HUES6 (cell line): ENCODE data around the gene LRRC51.

ENCODE experiments used
- H3K27ac ChIP-seq: 2 replicates; pipeline ENCODE4 v1.7.0; 2013; ENCODE audit warnings: low read depth, mild to moderate bottlenecking, low read length, inconsistent platforms
- H3K27me3 ChIP-seq: 2 replicates; pipeline ENCODE4 v1.6.1; 2013; ENCODE audit warnings: low read length; ENCODE audit not compliant: control insufficient read depth, insufficient read depth
- H3K36me3 ChIP-seq: 2 replicates; pipeline ENCODE4 v1.6.1; 2013; ENCODE audit warnings: low read length; ENCODE audit not compliant: control insufficient read depth, insufficient read depth
- H3K4me1 ChIP-seq: 2 replicates; pipeline ENCODE4 v1.6.1; 2013; ENCODE audit warnings: low read length; ENCODE audit not compliant: control insufficient read depth, insufficient read depth
- H3K4me3 ChIP-seq: 2 replicates; pipeline ENCODE4 v1.5.1; 2013; ENCODE audit warnings: low read depth, low read length
- H3K9ac ChIP-seq: one replicate; pipeline ENCODE4 v1.6.1; 2013; ENCODE audit warnings: mild to moderate bottlenecking, low read length
- H3K9me3 ChIP-seq: 2 replicates; pipeline ENCODE4 v1.6.1; 2013; ENCODE audit warnings: low read depth, low read length; ENCODE audit not compliant: control insufficient read depth, insufficient read depth

Gene LRRC51

GRCh38 chr11:72075109-72075508, 5.5 kb upstream of the LRRC51 start:
- H3K4me3 ChIP-seq = no peak overlapping the region
- H3K27me3 ChIP-seq = no peaks in the 10 kb centered on the region
- peaks cover 16% of the 10 kb centered on the region for H3K4me1 ChIP-seq
- H3K36me3 ChIP-seq = peaks cover 3% of the 10 kb centered on the region; the same call in 1 of the 2 replicates
- H3K27ac ChIP-seq = no peak overlapping the region
- no peaks in the 10 kb centered on the region for H3K9me3 ChIP-seq
- H3K9ac ChIP-seq = no peak overlapping the region

GRCh38 chr11:72075756-72076155, 4.9 kb upstream of the LRRC51 start:
- Histone ChIP-seq H3K4me3 (no peak overlapping the region), H3K4me1 (peaks cover 11% of the 10 kb centered on the region), H3K9me3 (no peaks in the 10 kb centered on the region), H3K27me3 (no peaks in the 10 kb centered on the region), H3K36me3 (peaks cover 3% of the 10 kb centered on the region; the same call in 1 of the 2 replicates), H3K9ac (no peak overlapping the region), H3K27ac (no peak overlapping the region)

- H3K4me1 ChIP-seq = peaks cover 12% of the 10 kb centered on the region
- peak overlapping the region; percentile 98 for H3K4me3 ChIP-seq
- H3K27me3 ChIP-seq = no peaks in the 10 kb centered on the region
- peaks cover 2% of the 10 kb centered on the region; the same call in 1 of the 2 replicates for H3K36me3 ChIP-seq
- H3K27ac ChIP-seq = no peak overlapping the region
- no peak overlapping the region for H3K9ac ChIP-seq
- no peaks in the 10 kb centered on the region for H3K9me3 ChIP-seq
Observed at GRCh38 chr11:72078477-72078876, 2.2 kb upstream of the LRRC51 start.

- Histone ChIP-seq H3K4me3 (peak overlapping the region; percentile 98), H3K9me3 (no peaks in the 10 kb centered on the region)
Observed at GRCh38 chr11:72079819-72080325, 778 bp upstream of the LRRC51 start.

GRCh38 chr11:72081184-72081644, 564 bp downstream of the LRRC51 start:
- peak overlapping the region; percentile 68 for H3K4me3 ChIP-seq

More at GRCh38 chr11:72079819-72080325, 778 bp upstream of the LRRC51 start:
- Histone ChIP-seq H3K4me1 (peaks cover 12% of the 10 kb centered on the region; the same call in 1 of the 2 replicates), H3K9ac (peak overlapping the region; percentile 77), H3K36me3 (no peaks in the 10 kb centered on the region), H3K27me3 (no peaks in the 10 kb centered on the region), H3K27ac (peak overlapping the region; percentile 68; the same call in 1 of the 2 replicates)

GRCh38 chr11:72081821-72082453, 1.3 kb downstream of the LRRC51 start:
- Histone ChIP-seq H3K27ac (no peak overlapping the region; the same call in 1 of the 2 replicates), H3K9ac (no peak overlapping the region), H3K27me3 (no peaks in the 10 kb centered on the region), H3K4me3 (no peak overlapping the region), H3K4me1 (peaks cover 12% of the 10 kb centered on the region; the same call in 1 of the 2 replicates), H3K36me3 (no peaks in the 10 kb centered on the region), H3K9me3 (no peaks in the 10 kb centered on the region)

More at GRCh38 chr11:72081184-72081644, 564 bp downstream of the LRRC51 start:
- Histone ChIP-seq H3K9me3 (no peaks in the 10 kb centered on the region), H3K27ac (peak overlapping the region; percentile 64), H3K4me1 (peaks cover 12% of the 10 kb centered on the region; the same call in 1 of the 2 replicates), H3K36me3 (no peaks in the 10 kb centered on the region), H3K9ac (peak overlapping the region; percentile 83), H3K27me3 (no peaks in the 10 kb centered on the region)

GRCh38 chr11:72083414-72083813, 2.8 kb downstream of the LRRC51 start:
- Histone ChIP-seq H3K27ac (no peak overlapping the region), H3K27me3 (no peaks in the 10 kb centered on the region), H3K4me1 (peaks cover 12% of the 10 kb centered on the region; the same call in 1 of the 2 replicates), H3K4me3 (no peak overlapping the region), H3K9me3 (no peaks in the 10 kb centered on the region), H3K36me3 (peaks cover 5% of the 10 kb centered on the region; the same call in 1 of the 2 replicates), H3K9ac (no peak overlapping the region)

- Histone ChIP-seq H3K27ac (no peak overlapping the region), H3K27me3 (no peaks in the 10 kb centered on the region), H3K9ac (no peak overlapping the region), H3K4me3 (no peak overlapping the region), H3K36me3 (peaks cover 11% of the 10 kb centered on the region; the same call in 1 of the 2 replicates), H3K4me1 (0 out of 2 replicates have a peak, but pooled peaks cover 8% of the 10 kb centered on the region), H3K9me3 (no peaks in the 10 kb centered on the region)
Observed at GRCh38 chr11:72084076-72084475, 3.4 kb downstream of the LRRC51 start.

GRCh38 chr11:72084965-72085364, 4.3 kb downstream of the LRRC51 start:
- Histone ChIP-seq H3K4me3 (no peak overlapping the region), H3K9ac (no peak overlapping the region), H3K9me3 (no peaks in the 10 kb centered on the region), H3K4me1 (0 out of 2 replicates have a peak, but pooled peaks cover 8% of the 10 kb centered on the region), H3K27me3 (no peaks in the 10 kb centered on the region), H3K36me3 (peaks cover 15% of the 10 kb centered on the region; the same call in 1 of the 2 replicates), H3K27ac (no peak overlapping the region)

- 0 out of 2 replicates have a peak, but pooled peaks cover 8% of the 10 kb centered on the region for H3K4me1 ChIP-seq
- no peak overlapping the region for H3K27ac ChIP-seq
- peaks cover 18% of the 10 kb centered on the region; the same call in 1 of the 2 replicates for H3K36me3 ChIP-seq
- H3K4me3 ChIP-seq = no peak overlapping the region
- no peak overlapping the region for H3K9ac ChIP-seq
- no peaks in the 10 kb centered on the region for H3K27me3 ChIP-seq
- H3K9me3 ChIP-seq = no peaks in the 10 kb centered on the region
Observed at GRCh38 chr11:72085621-72086351, 5.1 kb downstream of the LRRC51 start.
